ENCODE measurements around the gene CRB1.

CRB1 gene

GRCh38 chr1:197366996-197367395, 98.9 kb downstream of the CRB1 start (continued):
- no peak for TF ChIP-seq CSRNP3 (CRISPR knock-in tag; IDR thresholded peaks at IDR 0.05)
- no peak for TF ChIP-seq TCF4 (CRISPR knock-in tag; IDR thresholded peaks at IDR 0.05; ENCODE audit: borderline replicate concordance)
- no peak for TF ChIP-seq ZNF70 (CRISPR knock-in tag; IDR thresholded peaks at IDR 0.05)
- TF ChIP-seq ZC3H10 (CRISPR knock-in tag; IDR thresholded peaks at IDR 0.05), result no peak
- TF ChIP-seq OSR1 (CRISPR knock-in tag; IDR thresholded peaks at IDR 0.05), result no peak
- no peak for TF ChIP-seq ESRRG (CRISPR knock-in tag; IDR thresholded peaks at IDR 0.05)
- TF ChIP-seq, protein P1, sequence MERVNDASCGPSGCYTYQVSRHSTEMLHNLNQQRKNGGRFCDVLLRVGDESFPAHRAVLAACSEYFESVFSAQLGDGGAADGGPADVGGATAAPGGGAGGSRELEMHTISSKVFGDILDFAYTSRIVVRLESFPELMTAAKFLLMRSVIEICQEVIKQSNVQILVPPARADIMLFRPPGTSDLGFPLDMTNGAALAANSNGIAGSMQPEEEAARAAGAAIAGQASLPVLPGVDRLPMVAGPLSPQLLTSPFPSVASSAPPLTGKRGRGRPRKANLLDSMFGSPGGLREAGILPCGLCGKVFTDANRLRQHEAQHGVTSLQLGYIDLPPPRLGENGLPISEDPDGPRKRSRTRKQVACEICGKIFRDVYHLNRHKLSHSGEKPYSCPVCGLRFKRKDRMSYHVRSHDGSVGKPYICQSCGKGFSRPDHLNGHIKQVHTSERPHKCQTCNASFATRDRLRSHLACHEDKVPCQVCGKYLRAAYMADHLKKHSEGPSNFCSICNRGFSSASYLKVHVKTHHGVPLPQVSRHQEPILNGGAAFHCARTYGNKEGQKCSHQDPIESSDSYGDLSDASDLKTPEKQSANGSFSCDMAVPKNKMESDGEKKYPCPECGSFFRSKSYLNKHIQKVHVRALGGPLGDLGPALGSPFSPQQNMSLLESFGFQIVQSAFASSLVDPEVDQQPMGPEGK (CRISPR knock-in tag; IDR thresholded peaks at IDR 0.05; ENCODE audit: borderline replicate concordance), result no peak
- no peak for TF ChIP-seq ZFP30 (CRISPR knock-in tag; IDR thresholded peaks at IDR 0.05)
- TF ChIP-seq RARB (CRISPR knock-in tag; IDR thresholded peaks at IDR 0.05), result no peak
- no peak for TF ChIP-seq CSDC2 (CRISPR knock-in tag; IDR thresholded peaks at IDR 0.05)
- TF ChIP-seq ZNF8 (CRISPR knock-in tag; IDR thresholded peaks at IDR 0.05), result no peak
- TF ChIP-seq ARNTL (CRISPR knock-in tag; IDR thresholded peaks at IDR 0.05; ENCODE audit: borderline replicate concordance, low read depth), result no peak
- no peak for TF ChIP-seq ISL1 (CRISPR knock-in tag; IDR thresholded peaks at IDR 0.05)
- no peak for TF ChIP-seq ZFP3 (CRISPR knock-in tag; IDR thresholded peaks at IDR 0.05)
- no peak for TF ChIP-seq PPARA (CRISPR knock-in tag; IDR thresholded peaks at IDR 0.05; ENCODE audit: borderline replicate concordance)
- TF ChIP-seq, protein P2, sequence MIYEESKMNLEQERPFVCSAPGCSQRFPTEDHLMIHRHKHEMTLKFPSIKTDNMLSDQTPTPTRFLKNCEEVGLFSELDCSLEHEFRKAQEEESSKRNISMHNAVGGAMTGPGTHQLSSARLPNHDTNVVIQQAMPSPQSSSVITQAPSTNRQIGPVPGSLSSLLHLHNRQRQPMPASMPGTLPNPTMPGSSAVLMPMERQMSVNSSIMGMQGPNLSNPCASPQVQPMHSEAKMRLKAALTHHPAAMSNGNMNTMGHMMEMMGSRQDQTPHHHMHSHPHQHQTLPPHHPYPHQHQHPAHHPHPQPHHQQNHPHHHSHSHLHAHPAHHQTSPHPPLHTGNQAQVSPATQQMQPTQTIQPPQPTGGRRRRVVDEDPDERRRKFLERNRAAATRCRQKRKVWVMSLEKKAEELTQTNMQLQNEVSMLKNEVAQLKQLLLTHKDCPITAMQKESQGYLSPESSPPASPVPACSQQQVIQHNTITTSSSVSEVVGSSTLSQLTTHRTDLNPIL (CRISPR knock-in tag; IDR thresholded peaks at IDR 0.05; ENCODE audit: low read depth), result no peak
- no peak for TF ChIP-seq SNAI2 (CRISPR knock-in tag; IDR thresholded peaks at IDR 0.05)

DNA sequence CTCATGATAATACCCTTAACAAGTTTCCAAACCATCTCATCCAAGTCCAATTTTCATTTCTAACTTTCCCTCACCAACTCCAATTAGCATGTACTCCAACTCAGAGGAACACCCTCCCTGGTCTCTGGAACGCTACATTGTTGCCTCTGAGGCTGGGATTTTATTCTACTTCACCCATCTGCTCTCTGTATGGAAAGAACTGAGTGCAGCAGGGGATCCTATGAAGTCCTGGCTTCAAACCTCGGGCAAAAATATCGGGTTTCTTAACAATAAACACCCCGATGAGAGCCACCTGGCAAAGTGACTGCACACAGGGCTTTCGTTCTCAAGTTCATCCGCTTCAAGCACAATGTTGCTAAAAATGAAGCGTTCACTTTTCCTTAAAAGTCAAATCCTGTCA, 99.6 kb downstream of the CRB1 start:
- ATAC-seq, result no peak
- TF ChIP-seq ZNF8 (CRISPR knock-in tag; IDR thresholded peaks at IDR 0.05), result no peak
- TF ChIP-seq BACH2 (CRISPR knock-in tag; IDR thresholded peaks at IDR 0.05; ENCODE audit: borderline replicate concordance), result no peak
- no peak for TF ChIP-seq ZFP30 (CRISPR knock-in tag; IDR thresholded peaks at IDR 0.05)

- no peak for ATAC-seq
- TF ChIP-seq PPARA (CRISPR knock-in tag; IDR thresholded peaks at IDR 0.05; ENCODE audit: borderline replicate concordance), result no peak
- TF ChIP-seq ZNF565 (CRISPR knock-in tag; conservative IDR thresholded peaks at IDR 0.05; ENCODE audit: low read depth), result no peak
- no peak for TF ChIP-seq CSRNP3 (CRISPR knock-in tag; IDR thresholded peaks at IDR 0.05)
- no peak for TF ChIP-seq ZC3H10 (CRISPR knock-in tag; IDR thresholded peaks at IDR 0.05)
- no peak for TF ChIP-seq RARB (CRISPR knock-in tag; IDR thresholded peaks at IDR 0.05)
- TF ChIP-seq, protein P2 (CRISPR knock-in tag; IDR thresholded peaks at IDR 0.05; ENCODE audit: low read depth), result no peak
- TF ChIP-seq, protein P1 (CRISPR knock-in tag; IDR thresholded peaks at IDR 0.05; ENCODE audit: borderline replicate concordance), result no peak
- no peak for TF ChIP-seq ZFP3 (CRISPR knock-in tag; IDR thresholded peaks at IDR 0.05)
- TF ChIP-seq ZNF8 (CRISPR knock-in tag; IDR thresholded peaks at IDR 0.05), result no peak
- TF ChIP-seq ZFP30 (CRISPR knock-in tag; IDR thresholded peaks at IDR 0.05), result no peak
- TF ChIP-seq, protein P3, sequence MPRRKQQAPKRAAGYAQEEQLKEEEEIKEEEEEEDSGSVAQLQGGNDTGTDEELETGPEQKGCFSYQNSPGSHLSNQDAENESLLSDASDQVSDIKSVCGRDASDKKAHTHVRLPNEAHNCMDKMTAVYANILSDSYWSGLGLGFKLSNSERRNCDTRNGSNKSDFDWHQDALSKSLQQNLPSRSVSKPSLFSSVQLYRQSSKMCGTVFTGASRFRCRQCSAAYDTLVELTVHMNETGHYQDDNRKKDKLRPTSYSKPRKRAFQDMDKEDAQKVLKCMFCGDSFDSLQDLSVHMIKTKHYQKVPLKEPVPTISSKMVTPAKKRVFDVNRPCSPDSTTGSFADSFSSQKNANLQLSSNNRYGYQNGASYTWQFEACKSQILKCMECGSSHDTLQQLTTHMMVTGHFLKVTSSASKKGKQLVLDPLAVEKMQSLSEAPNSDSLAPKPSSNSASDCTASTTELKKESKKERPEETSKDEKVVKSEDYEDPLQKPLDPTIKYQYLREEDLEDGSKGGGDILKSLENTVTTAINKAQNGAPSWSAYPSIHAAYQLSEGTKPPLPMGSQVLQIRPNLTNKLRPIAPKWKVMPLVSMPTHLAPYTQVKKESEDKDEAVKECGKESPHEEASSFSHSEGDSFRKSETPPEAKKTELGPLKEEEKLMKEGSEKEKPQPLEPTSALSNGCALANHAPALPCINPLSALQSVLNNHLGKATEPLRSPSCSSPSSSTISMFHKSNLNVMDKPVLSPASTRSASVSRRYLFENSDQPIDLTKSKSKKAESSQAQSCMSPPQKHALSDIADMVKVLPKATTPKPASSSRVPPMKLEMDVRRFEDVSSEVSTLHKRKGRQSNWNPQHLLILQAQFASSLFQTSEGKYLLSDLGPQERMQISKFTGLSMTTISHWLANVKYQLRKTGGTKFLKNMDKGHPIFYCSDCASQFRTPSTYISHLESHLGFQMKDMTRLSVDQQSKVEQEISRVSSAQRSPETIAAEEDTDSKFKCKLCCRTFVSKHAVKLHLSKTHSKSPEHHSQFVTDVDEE (CRISPR knock-in tag; IDR thresholded peaks at IDR 0.05), result no peak
- TF ChIP-seq TOX (CRISPR knock-in tag; IDR thresholded peaks at IDR 0.05; ENCODE audit: borderline replicate concordance), result no peak
- TF ChIP-seq ISL1 (CRISPR knock-in tag; IDR thresholded peaks at IDR 0.05), result no peak
- TF ChIP-seq ZNF70 (CRISPR knock-in tag; IDR thresholded peaks at IDR 0.05), result no peak
- TF ChIP-seq ARNTL (CRISPR knock-in tag; IDR thresholded peaks at IDR 0.05; ENCODE audit: borderline replicate concordance, low read depth), result no peak
- no peak for TF ChIP-seq SNAI2 (CRISPR knock-in tag; IDR thresholded peaks at IDR 0.05)
- no peak for TF ChIP-seq CSDC2 (CRISPR knock-in tag; IDR thresholded peaks at IDR 0.05)
These were observed 106.4 kb downstream of the CRB1 start for GRCh38 chr1:197374428-197374827.

All from SK-N-SH treated with all-trans-retinoic acid at 6 μM for 48 hours (cell line).